ENCODE data around the gene PDZRN4.
"Not testable (repeated sequence)": the region's sequence is repeated elsewhere in the genome, so short reads cannot be mapped to it uniquely, and the experiment has no call there.

PDZRN4 gene

DNA sequence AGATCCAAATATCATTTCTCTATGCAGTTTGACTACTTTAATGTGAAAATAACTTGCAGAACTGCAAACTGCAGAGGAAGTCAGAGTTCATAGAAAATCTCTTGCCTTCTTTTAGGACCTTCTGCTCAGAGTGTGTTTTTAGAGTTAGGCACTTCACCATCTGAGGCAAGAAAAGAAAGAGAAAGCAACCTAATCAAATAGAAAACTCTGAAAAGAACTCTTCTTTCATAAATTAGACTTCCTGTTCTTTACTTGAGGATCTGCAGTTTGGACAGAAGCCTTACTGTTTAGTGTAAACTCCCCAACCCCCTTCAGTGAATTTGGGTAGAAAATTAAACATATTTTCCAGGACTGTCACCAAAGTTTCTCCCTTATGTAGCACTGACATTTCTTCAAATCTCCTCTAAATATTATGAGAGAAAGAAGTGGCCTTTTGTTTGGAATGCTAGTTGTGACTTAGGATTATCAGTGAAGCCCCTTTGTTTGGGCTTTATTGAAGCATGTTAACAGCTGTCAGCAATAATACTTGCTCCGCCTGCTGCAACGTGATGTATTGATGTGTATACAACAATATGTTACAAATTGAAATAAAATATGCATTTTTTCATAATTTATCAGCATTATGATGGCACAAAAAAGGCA, 99.5 kb downstream of the PDZRN4 start:
- no peak for DNase-seq

DNA sequence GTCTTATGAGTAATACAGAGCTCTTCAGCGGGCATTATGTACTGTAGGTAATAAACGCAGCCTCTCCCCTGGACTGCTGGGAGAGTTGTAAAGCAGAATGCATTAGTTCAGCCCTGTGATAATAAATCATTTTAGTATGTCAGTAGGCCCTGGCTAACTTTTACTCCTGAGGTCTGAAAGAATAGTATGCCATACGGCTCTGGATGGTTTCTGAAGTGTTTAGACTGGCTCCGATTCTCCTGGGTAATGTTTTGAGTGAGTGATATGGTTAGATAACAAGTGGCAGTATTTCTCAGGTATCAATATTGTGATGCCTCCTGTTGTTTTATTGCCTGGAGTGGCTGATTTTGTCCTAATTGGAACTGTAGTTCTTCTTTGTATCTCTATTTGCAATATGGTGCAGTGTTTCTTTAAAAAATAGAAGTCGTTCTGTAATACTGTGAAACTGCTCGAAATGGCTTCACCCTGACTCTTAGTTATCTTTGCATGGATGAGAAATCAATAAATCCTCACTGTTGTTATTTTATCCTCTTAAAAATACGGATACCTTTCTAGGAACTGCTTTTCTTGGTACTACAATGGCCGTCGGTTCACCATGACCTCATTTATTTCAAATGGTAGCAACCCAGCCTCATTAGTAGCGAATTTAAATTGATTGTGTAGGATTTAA, 100.2 kb downstream of the PDZRN4 start:
- DNase-seq: no peak

DNA sequence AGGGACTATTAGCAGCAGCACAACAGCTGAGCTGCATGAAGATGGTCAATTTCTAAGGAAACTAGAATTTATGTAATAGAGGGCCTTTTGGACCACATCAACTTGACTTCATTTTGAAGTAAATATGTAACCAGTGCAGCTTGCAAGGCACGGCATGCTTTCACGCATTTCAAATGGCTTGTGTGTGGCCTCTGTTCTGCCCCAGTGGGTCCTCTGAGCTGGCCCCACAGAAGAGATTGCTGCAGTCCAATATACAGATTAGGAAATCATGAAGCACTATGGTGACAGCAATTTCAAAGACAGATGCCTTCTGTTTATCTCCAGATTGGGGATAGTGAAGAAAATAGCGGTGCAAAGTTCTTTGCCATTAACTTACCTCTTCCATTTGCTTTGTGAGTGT, 101.4 kb downstream of the PDZRN4 start:
- DNase-seq: no peak

DNA sequence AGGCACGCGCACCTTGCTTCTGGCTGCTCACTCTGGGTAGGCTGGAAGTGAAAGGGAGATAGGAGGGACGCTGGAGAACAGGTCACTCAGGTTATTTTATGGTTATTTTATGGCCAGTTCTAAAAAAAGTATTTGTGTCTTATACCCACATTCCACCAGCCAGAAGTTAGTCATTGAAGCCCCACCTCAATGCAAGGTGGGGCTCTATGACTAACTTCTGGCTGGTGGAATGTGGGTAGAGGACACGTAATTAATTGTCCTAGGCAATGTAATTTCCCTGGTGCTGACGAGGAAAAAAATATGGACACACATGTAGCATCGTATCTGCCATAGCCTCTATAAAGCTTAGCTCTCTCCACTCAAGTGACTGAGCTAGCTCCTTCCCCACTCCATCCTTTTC, 104.9 kb downstream of the PDZRN4 start:
- DNase-seq: no peak

DNA sequence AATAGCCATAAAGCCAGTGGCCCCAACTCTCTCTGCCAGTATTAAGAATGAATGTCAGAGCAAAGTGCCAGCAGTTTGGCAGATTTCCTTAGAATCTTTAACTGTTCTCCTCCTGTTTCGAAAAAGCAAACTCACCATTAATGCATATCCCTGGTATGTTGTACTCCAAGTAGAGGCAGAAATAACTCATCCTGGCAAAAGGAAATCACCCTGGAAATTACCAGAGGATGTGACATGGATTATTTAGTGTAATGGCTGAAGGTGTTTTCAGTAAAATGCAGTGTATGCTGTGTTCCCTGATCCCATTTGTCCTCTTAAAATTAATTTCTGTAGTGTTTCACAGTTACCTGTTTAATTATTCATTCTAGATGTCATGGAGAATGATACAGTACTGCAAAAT, 105.3 kb downstream of the PDZRN4 start:
- DNase-seq: no peak

DNA sequence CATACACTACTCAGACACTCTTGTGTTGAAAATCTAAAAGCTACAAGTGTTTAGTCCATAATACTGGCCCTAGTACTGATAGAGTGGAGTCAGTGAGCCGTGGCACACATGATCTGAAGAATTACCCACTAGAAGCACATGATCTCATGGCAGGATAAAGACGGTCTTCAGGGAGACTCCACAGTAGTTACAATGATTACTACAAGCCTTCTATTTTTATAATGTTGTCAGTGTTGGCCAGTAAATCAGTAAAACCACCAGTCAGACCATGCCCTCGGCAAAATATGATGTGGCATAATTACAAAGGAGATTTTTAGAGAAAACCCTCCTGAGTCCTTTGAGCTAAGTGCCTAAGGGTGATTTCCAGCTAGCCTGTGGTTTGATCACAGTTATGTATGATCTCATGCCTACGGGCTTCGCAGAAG, 114.9 kb downstream of the PDZRN4 start:
- no peak for DNase-seq

DNA sequence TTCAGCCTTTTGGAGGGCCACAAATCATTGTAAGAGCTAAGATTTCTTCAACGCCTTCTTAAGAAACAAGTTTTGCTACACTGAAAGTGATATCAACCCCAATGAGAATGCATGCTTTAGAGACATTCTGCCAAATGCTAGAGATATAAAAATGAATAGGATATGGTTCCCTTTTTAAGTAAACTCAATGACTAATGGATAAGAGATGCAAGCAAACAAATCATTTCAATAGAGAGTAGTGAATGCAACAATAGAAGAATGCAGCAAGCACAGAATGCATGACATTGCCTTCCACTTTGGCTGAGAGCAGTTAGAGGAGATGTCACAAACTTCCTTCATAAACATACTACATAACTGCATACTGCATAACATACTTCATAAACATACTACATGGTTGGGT, 116.4 kb downstream of the PDZRN4 start:
- DNase-seq: no peak

DNA sequence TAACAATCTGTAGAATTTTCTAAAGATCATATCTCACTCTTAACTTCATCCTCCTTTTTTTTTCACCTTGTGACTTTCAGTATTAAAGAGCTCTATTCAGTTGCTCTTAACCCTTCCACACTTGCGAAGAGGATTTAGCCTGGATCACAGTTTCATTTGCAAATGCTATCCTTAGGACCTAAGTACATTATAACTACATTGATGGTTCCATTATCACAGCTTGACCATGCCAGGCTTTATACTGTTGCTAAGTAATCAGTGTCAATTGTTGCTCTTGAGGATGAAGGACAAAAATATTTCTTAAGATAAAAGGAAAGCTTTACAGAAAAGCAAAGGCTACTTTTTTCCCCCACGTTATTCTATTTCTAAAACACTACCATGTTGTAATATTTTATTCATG, 122.2 kb downstream of the PDZRN4 start:
- DNase-seq: no peak

DNA sequence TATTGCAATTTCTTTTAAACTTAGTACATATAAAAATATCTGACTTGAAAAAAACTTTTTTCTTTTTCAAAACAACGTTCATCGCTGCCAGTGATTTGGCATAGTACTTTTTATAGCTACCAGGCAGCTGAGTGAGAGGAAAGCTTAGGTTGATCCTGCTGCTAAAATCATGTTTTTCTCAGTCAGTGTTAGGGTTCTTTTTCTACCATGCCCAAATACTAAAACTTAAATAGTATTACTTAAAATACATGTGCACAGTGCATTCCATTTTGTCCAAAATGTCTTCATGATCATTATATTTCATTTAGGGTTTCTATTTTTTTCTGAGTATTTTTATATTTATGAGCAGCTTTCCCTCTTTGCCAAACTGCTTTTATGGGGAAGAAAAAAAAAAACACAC, 123.8 kb downstream of the PDZRN4 start:
- DNase-seq: no peak

DNA sequence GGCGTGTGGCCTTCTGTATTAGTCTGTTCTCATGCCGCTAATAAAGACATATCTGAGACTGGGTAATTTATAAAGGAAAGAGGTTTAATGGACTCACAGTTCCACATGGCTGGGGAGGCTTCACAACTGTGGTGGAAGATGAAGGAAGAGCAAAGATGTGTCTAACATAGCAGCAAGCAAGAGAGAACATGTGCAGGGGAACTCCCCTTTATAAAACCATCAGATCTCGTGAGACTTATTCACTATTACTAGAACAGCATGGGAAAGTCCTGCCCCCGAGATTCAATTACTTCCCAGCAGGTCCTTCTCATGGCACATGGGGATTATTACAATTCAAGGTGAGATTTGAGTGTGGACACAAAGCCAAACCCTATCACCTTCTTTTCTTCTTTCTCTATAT, 124.3 kb downstream of the PDZRN4 start:
- DNase-seq: not testable (repeated sequence)

DNA sequence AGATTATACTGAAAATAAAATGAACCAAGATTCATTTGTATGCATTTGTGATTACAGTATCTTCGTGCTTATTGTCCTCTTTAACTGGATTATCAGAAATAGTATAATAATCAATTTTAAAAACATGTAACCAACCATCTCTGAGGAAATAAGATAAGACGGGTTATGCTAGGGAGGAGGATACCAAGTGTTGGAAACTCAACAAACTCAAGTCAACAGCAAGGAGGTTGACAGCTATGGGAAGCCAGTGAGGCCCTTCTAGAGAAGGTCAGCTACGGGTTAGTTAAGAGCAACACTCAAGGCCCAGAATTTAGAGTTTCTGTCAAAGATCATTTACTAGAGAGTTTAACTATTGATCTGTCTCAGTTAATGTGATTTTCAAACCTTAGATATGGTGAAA, 137.2 kb downstream of the PDZRN4 start:
- no peak for DNase-seq

DNA sequence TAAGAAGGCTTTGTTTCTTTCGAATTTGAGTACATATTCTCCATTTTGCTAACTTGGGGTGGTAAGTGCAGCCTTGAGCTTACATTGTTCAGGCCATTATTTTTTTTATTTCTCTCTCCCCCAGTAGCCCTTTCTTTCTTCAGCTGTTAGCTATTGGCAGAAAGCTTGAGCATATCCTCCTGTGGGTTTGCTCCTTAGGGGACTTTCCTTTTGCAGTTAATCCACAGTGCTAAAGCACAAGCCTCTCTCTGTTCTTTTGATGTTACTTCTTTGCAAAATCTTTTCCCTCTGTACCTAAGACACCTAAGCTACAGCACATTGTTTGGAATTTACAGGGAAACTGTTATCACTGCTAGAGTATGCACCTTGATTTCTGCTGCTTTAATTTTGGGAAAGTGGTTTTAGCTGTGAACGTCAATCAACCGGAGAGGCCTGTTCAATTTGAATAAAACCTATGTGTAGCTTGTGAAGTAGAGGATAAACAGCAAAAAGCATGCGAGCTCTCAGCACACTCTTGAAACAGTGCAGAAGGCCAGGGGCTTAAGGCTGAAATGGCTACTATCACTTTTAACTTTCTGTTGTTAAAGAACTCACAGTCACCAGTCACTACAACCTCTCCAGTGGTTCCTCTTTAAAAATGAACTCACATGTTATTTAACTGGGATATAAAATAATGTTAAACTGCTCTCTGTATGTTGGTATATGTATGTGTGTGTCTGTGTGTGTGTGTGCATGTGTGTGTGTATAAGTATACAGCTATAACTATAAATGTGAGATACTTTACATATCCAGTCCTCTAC, 139.2 kb downstream of the PDZRN4 start:
- DNase-seq: no peak

DNA sequence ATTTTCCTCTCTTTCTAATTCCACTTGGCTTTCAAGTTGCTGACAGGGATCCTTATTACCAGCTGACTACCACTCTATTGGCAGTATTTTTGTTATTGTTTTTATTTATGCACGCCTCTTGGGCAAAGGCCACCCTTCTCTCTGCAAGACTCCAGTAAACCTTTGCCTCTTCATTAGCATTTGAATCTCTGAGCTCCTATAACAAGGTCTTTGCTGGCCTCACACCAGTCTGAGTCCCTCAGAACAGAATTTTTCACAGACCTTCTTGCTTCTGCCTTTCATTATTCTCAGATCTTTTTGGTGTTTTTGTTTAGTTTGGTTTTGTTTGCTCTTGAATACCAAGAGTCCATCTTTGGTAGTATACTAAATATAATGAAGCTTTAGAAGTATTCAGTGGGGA, 145.9 kb downstream of the PDZRN4 start:
- no peak for DNase-seq

DNA sequence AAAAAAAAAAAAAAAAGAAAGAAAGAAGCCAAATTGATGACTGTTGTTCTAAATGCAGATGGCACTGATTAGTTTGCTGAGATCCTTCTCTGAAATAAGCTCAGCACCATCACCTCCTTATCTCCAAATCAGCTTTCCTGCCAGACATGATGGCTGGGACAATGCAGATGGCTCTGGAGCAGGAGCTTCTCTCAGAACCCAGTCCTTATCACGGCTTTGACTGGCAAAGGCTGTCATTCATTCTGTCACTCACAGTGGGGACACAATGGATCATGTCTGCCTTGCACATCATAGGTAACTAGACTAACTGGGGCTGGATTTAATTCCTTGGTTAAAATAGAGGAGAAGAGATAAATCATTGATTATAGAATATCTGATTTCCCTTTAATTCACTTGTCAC, 146.3 kb downstream of the PDZRN4 start:
- no peak for DNase-seq

DNA sequence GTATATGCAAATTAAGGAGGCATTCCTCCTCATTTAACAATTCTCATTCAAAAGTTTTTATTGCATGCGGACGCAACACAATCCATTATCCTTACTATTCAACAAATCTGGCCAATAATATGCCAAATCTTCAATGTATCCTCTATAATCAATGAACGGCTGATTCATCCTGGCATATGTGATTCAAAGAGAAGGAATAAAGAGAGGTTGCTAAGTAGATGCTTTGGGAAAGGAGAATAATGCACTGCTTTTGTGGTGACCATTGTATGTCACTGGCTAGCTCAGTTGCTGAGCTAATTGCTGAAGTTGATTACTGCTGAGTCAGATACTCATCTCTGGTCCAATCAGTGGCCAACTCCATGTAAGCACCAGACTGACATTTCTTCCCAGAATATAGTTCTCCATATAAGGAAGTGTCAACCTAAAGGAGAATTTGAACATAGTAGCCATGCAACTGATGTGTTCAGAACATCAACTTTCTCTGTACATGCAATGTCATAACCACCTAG, 148.0 kb downstream of the PDZRN4 start:
- no peak for DNase-seq

DNA sequence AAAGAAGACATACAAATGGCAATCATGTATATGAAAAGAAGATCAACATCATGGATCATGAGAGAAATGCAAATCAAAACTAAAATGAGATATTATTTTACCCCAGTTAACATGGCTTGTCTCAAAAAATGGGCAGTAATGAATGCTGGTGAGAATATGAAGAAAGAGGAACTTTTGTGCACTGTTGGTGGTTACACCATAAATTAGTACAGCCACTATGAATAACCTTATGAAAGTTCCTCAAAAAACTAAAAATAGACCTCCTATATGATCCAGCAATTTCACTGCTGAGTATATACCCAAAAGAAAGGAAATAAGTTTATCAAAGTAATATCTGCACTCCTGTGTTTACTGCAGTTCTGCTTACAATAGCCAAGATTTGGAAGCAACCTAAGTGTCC, 151.7 kb downstream of the PDZRN4 start:
- no peak for DNase-seq

DNA sequence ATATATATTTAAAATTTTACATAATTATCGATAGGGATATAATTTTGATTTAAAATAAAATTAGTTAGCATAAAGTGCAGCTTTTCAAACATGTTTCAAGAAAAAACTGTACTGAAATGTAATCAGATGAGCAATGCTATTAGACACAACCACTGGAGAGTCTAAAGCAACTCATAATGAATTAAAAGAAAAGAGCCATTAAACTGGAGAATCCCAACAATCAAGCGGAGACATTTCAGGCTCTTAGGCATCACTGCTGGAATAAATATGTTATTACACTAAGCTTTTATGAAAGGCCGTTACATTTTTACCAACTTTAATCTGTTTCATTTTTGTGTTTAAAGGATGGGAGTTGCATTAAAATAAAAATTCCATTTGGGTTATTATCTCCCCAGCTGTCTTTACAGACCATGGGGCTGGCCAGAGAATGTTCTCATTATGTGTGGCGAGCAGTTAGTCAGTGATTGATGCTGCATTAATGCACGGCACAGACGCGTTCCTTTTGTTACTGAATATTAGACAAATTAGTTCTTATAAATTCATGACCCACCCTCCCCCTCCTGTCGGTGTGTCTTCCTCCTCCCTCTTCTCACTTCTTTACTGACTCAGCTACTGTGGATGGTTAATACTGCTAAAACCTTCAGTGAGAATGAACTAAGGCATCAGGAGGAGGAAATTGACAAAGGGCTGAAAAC, 156.8 kb downstream of the PDZRN4 start:
- DNase-seq: no peak

DNA sequence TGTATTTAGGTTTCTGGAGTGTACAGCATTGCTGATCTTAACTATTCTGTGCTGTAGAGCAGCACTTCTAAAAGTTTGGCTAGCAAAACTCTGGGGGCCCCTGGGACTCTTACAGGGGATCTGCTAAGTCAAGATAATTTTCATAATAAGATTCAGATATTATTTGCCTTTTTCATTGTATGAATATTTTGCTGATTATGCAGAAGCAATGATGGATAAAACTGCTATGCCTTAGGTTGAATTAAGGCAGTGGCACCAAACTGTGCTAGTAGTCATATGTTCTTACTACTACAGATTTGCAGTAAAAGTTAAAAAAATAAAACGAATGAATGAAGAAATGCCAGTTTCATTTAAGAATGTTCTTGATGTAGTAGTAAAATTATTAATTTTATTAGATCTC, 160.1 kb downstream of the PDZRN4 start:
- no peak for DNase-seq

DNA sequence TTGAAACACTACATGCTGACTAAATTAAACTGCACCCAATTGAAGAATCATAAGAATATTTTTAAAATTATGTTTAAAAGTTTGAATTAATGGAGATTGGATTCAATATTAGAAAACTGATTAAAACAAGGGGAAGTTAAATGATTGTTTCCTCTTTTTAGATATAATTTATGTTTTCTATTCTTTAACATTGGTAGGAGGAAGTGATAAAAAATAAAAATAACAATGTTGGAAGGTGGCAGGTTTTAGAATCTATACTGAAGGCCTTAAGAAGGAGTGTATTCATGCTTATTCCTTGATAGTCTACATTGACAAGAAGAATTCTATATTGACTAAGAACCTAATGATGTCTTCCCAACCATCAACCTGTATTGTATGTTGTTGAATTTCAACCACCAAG, 168.1 kb downstream of the PDZRN4 start:
- DNase-seq: no peak

DNA sequence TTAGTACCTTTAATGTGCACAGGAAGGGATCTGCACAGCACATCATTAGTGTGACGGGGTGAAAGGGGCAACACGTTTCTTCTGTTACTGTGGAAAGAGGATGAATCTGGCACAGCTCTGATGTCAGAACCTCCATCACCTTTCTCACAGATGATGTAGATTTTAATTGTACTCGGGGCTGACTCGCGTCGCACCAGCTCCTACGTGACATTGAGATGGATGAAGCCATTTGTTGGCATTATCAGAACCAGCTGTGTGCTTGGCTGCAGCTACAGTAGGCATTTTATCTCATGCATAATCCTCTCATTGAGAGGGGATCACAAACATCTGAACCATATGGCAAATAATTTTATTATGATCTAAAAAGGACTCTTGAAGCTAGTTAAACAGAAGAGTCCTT, 173.6 kb downstream of the PDZRN4 start:
- DNase-seq: peak in 1 of 2 experiments; percentile 4

DNA sequence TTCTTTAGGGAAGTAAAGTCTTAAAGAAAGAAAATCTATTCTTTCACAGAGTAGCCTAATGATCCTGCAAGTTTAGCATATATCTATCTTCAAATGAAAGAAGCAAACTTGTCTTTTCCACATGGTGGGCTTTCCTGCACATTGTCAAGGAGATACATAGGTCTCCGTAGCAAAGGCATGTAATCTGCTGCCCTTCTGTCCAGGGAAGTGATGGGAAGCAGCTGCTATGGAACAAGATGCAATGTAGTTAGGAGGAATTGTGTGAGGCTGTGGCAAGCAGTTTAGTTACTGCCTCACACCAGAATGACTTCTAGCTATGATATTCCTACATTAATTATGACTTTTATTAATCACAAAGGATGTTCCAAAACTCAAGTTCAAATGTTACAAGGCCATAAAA, 174.4 kb downstream of the PDZRN4 start:
- DNase-seq: no peak

DNA sequence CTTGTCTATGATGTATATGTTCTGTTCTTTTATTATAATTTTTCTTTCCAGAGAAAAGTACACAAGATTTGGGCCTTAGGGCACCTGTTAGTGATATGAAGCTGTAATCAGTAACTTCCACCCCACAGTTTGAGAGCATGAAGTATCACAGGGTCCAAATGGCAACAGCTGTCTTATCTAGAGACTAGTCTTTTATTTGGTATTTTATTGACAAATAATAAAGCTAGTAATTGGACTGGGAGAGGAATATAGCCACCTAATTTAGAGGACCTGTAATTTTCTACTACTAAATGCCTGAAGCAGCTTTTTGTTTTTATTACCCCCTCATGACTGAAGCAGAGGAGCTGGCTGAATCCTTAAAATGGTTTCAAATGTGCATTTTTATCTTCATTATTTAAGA, 174.8 kb downstream of the PDZRN4 start:
- no peak for DNase-seq

DNA sequence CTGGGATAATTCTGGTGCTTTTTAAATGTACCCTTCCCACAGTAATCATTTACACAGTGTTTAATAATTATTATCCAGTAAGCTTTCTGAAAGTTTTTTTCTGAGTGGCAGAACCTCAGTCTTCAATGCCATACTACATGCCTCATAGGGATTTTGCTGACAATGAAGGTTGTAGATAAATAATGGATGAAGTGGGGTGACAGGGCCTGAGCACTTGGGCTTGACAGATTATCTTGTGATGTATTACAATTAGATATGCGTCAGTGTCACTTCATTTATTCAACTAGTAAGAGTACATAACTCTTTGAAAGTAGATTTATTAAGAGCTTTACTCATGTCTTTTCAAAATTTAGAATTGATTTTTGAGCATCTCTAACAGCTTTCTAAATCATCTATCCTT, 176.1 kb downstream of the PDZRN4 start:
- DNase-seq: no peak
